Neural cell (in vitro differentiated cells): ENCODE data around the gene RBM19. TPM values are rescaled to one million over a fixed set of nuclear protein-coding genes. Genes with fewer than 3 reads are reported as not detected.
A peak's percentile ranks its signal among the peaks of the same experiment; 100 is the strongest.

Experiments
- H2AFZ ChIP-seq: fragments of 200-600, 300-800 bp; sonication (generic), shearing (Covaris generic); 2 replicates; pipeline ENCODE4 v1.6.0; 2014; ENCODE audit warnings: low read depth, mild to moderate bottlenecking, antibody characterized with exemption, low read length, moderate library complexity
- H3F3A ChIP-seq: fragments of 200-600 bp; shearing (Covaris generic); 2 replicates; pipeline ENCODE4 v1.6.1; 2016; ENCODE audit warnings: mild to moderate bottlenecking, moderate library complexity, mixed read lengths, antibody characterized with exemption, low read length; ENCODE audit not compliant: insufficient read depth, poor library complexity, severe bottlenecking
- H3K27ac ChIP-seq: fragments of 200-600, 300-800 bp; sonication (generic), shearing (Covaris generic); 2 replicates; pipeline ENCODE4 v1.5.1; 2014; ENCODE audit warnings: mild to moderate bottlenecking, low read length, moderate library complexity
- H3K27me3 ChIP-seq: fragments of 300-800, 200-600 bp; sonication (generic), shearing (Covaris generic); 2 replicates; pipeline ENCODE4 v1.6.0; 2014; ENCODE audit warnings: mild to moderate bottlenecking, low read depth, low read length, moderate library complexity; ENCODE audit not compliant: insufficient read depth
- H3K36me3 ChIP-seq: fragments of 300-800, 200-600 bp; sonication (generic), shearing (Covaris generic); 2 replicates; pipeline ENCODE4 v1.5.1; 2014; ENCODE audit warnings: mild to moderate bottlenecking, antibody characterized with exemption, low read length, moderate library complexity; ENCODE audit not compliant: insufficient read depth
- H3K4me2 ChIP-seq: fragments of 300-800, 200-600 bp; sonication (generic), shearing (Covaris generic); 2 replicates; pipeline ENCODE4 v1.6.0; 2014; ENCODE audit warnings: mild to moderate bottlenecking, low read length
- H3K4me3 ChIP-seq: fragments of 300-800, 200-600 bp; sonication (generic), shearing (Covaris generic); 2 replicates; pipeline ENCODE4 v1.5.1; 2014; ENCODE audit warnings: mild to moderate bottlenecking, low read length, moderate library complexity
- H3K79me2 ChIP-seq: fragments of 200-600 bp; shearing (Covaris generic); replicated peaks from 2 replicates; pipeline ENCODE4 v1.6.0; 2014; ENCODE audit warnings: mild to moderate bottlenecking, low read length, moderate library complexity; ENCODE audit not compliant: insufficient read depth
- H3K9ac ChIP-seq: fragments of 300-800, 200-600 bp; sonication (generic), shearing (Covaris generic); 2 replicates; pipeline ENCODE4 v1.6.1; 2016; ENCODE audit warnings: mild to moderate bottlenecking, low read length, mixed read lengths
- H3K9me2 ChIP-seq: fragments of 200-600 bp; shearing (Covaris generic); 2 replicates; pipeline ENCODE4 v1.6.1; 2016; ENCODE audit warnings: mild to moderate bottlenecking, low read length, mixed read lengths; ENCODE audit not compliant: insufficient read depth
- H3K9me3 ChIP-seq: fragments of 200-600, 300-800 bp; sonication (generic), shearing (Covaris generic); 2 replicates; pipeline ENCODE4 v1.6.1; 2016; ENCODE audit warnings: mild to moderate bottlenecking, mixed run types, low read length, moderate library complexity, mixed read lengths
- H4K20me1 ChIP-seq: fragments of 200-600 bp; shearing (Covaris generic); 2 replicates; pipeline ENCODE4 v1.6.1; 2016; ENCODE audit warnings: mild to moderate bottlenecking, mixed run types; ENCODE audit not compliant: insufficient read depth
- CTCF ChIP-seq: fragments of 450-650 bp; IDR thresholded peaks from 2 replicates; pipeline ENCODE4 v1.5.1; 2014; ENCODE audit warnings: antibody characterized with exemption, mild to moderate bottlenecking, moderate library complexity; ENCODE audit not compliant: poor library complexity, severe bottlenecking
- EP300 ChIP-seq: fragments of 450-650 bp; conservative IDR thresholded peaks from 2 replicates; pipeline ENCODE4 v1.6.1; 2014; ENCODE audit warnings: antibody characterized with exemption, mild to moderate bottlenecking, moderate library complexity; ENCODE audit not compliant: poor library complexity, severe bottlenecking
- EZH2 ChIP-seq: fragments of 200-600, 300-800 bp; shearing (Covaris generic), sonication (generic); IDR thresholded peaks from 2 replicates; pipeline ENCODE4 v1.6.1; 2014; ENCODE audit warnings: antibody characterized with exemption, low read length, borderline replicate concordance, mild to moderate bottlenecking; ENCODE audit not compliant: insufficient read depth, poor library complexity, severe bottlenecking
- MXI1 ChIP-seq: fragments of 450-650 bp; conservative IDR thresholded peaks from 2 replicates; pipeline ENCODE4 v1.6.1; 2014; ENCODE audit warnings: antibody characterized with exemption, mild to moderate bottlenecking; ENCODE audit not compliant: poor library complexity, severe bottlenecking
- POLR2AphosphoS5 ChIP-seq: IDR thresholded peaks from 2 replicates; pipeline ENCODE4 v1.6.1; 2012
- RAD21 ChIP-seq: fragments of 450-650 bp; conservative IDR thresholded peaks from 2 replicates; pipeline ENCODE4 v1.6.1; 2014; ENCODE audit warnings: antibody characterized with exemption, mild to moderate bottlenecking, moderate library complexity
- REST ChIP-seq: IDR thresholded peaks from 2 replicates; pipeline ENCODE4 v1.6.1; 2012; ENCODE audit warnings: borderline replicate concordance
- SMC3 ChIP-seq: fragments of 450-650 bp; conservative IDR thresholded peaks from 2 replicates; pipeline ENCODE4 v1.6.1; 2014; ENCODE audit warnings: antibody characterized with exemption, mild to moderate bottlenecking, moderate library complexity; ENCODE audit not compliant: poor library complexity
- TAF1 ChIP-seq: IDR thresholded peaks from 2 replicates; pipeline ENCODE4 v1.6.1; 2012; ENCODE audit warnings: low read depth
- polyA minus RNA-seq: library from RNA; depleted of rRNA, polyadenylated mRNA; stranded (reverse); fragments of >200 nt; gene quantifications from 2 replicates; pipeline ENCODE4 v1.2.3, GENCODE V29; 2014
- polyA plus RNA-seq: library from polyadenylated mRNA; depleted of rRNA; stranded (reverse); fragments of >200 nt; gene quantifications from 2 replicates; pipeline ENCODE4 v1.2.3, GENCODE V29; 2014

Gene RBM19
- 14.2 and 24.7 TPM in 2 replicates for polyA plus RNA-seq
- polyA minus RNA-seq = 28.5 and 30.9 TPM in 2 replicates

- Histone ChIP-seq H3K79me2 (peaks cover 5% of the 10 kb centered on the region), H3K27ac (peak within 1 kb of the TSS; percentile 30), H3F3A (no peaks in the 10 kb centered on the region), H3K9me2 (no peaks in the 10 kb centered on the region), H3K9ac (peak within 1 kb of the TSS; percentile 59), H4K20me1 (no peaks in the 10 kb centered on the region), H3K27me3 (no peaks in the 10 kb centered on the region), H3K9me3 (no peaks in the 10 kb centered on the region), H2AFZ (peak within 1 kb of the TSS; percentile 74), H3K4me3 (peak within 1 kb of the TSS; percentile 74), H3K4me2 (peak within 1 kb of the TSS; percentile 94), H3K36me3 (no peaks in the 10 kb centered on the region)
- TF ChIP-seq RAD21 = peak; percentile 77
- TF ChIP-seq CTCF = peak; percentile 99
- TF ChIP-seq SMC3 = peak; percentile 85
- peak; percentile 99 for TF ChIP-seq MXI1
- peak; percentile 74 for TF ChIP-seq POLR2AphosphoS5
- no peak for TF ChIP-seq EZH2
- peak; percentile 35 for TF ChIP-seq EP300
- no peak for TF ChIP-seq REST
- peak; percentile 74 for TF ChIP-seq TAF1
Measured at GRCh38 chr12:113965951-113966797, at the start of gene RBM19. Gene RBM19 (minus strand): TSS chr12:113966325. CDS start chr12:113966227, 98 bp downstream.

- H3F3A ChIP-seq = no peaks in the 10 kb centered on the region
- H3K27ac ChIP-seq = no peak overlapping the region
- no peaks in the 10 kb centered on the region for H3K27me3 ChIP-seq
- no peaks in the 10 kb centered on the region for H3K79me2 ChIP-seq
- no peak for TF ChIP-seq EZH2
- no peak for TF ChIP-seq POLR2AphosphoS5
- no peak for TF ChIP-seq RAD21
- TF ChIP-seq SMC3 = no peak
- no peak for TF ChIP-seq CTCF
- TF ChIP-seq TAF1 = no peak
- no peak for TF ChIP-seq REST
- TF ChIP-seq MXI1 = no peak
- no peak for TF ChIP-seq EP300
- H3K9ac ChIP-seq = no peak overlapping the region
- no peak overlapping the region for H3K4me3 ChIP-seq
- H3K9me2 ChIP-seq = no peaks in the 10 kb centered on the region
- no peaks in the 10 kb centered on the region for H4K20me1 ChIP-seq
- H3K9me3 ChIP-seq = no peaks in the 10 kb centered on the region
- H3K4me2 ChIP-seq = no peak overlapping the region
- no peaks in the 10 kb centered on the region for H3K36me3 ChIP-seq
- no peak overlapping the region for H2AFZ ChIP-seq
Measured at GRCh38 chr12:114015851-114016250, 49.7 kb upstream of the RBM19 start.
